H1 (cell line): ENCODE data around the gene CXXC5. TPM values are rescaled to one million over a fixed set of nuclear protein-coding genes. Genes with fewer than 3 reads are reported as not detected.

Experiments used
- CBX5 ChIP-seq: fragments of 300-800, 300-1000 bp; sonication (generic); IDR thresholded peaks from 2 replicates; pipeline ENCODE4 v1.7.1; 2016; ENCODE audit warnings: antibody characterized with exemption, low read length, low read depth
- CBX8 ChIP-seq: fragments of 300-800, 300-1000 bp; sonication (generic); IDR thresholded peaks from 2 replicates; pipeline ENCODE4 v1.7.1; 2016; ENCODE audit warnings: low read depth, low read length, borderline replicate concordance
- CHD7 ChIP-seq: fragments of 300-600 bp; sonication (generic); IDR thresholded peaks from 2 replicates; pipeline ENCODE4 v1.7.1; 2012; ENCODE audit warnings: low read length, moderate library complexity, mild to moderate bottlenecking, inconsistent platforms; ENCODE audit not compliant: insufficient replicate concordance
- CREB1 ChIP-seq: IDR thresholded peaks from 2 replicates; pipeline ENCODE4 v1.6.1; 2012; ENCODE audit warnings: inconsistent platforms
- E2F6 ChIP-seq: IDR thresholded peaks from 2 replicates; pipeline ENCODE4 v1.6.1; 2012; ENCODE audit warnings: inconsistent platforms
- GTF2F1 ChIP-seq: IDR thresholded peaks from 2 replicates; pipeline ENCODE4 v1.6.1; 2012; ENCODE audit warnings: low read depth, low read length, improper control_type of control experiment, borderline replicate concordance
- MAFK ChIP-seq: IDR thresholded peaks from 2 replicates; pipeline ENCODE4 v1.6.1; 2012; ENCODE audit warnings: low read depth, mild to moderate bottlenecking, improper control_type of control experiment, low read length
- POLR2AphosphoS5 ChIP-seq: IDR thresholded peaks from 2 replicates; pipeline ENCODE4 v1.6.1; 2011; ENCODE audit warnings: low read depth, low read length
- RXRA ChIP-seq: IDR thresholded peaks from 2 replicates; pipeline ENCODE4 v1.6.1; 2011; ENCODE audit warnings: low read depth, mild to moderate bottlenecking, low read length, moderate library complexity; ENCODE audit not compliant: insufficient read depth
- TCF12 ChIP-seq: IDR thresholded peaks from 2 replicates; pipeline ENCODE4 v1.6.1; 2011; ENCODE audit warnings: low read depth, mild to moderate bottlenecking, low read length
- polyA plus RNA-seq, 7 experiments: library from polyadenylated mRNA; depleted of rRNA in 3 of 7; stranded (reverse) in 5 of 7; unstranded in 2 of 7; fragments of >200 nt in 5 of 7; fragments of 200-250 nt in 2 of 7; gene quantifications; 1 replicate in 5 of 7; 2 replicates in 1 of 7; 4 replicates in 1 of 7; pipeline versions ENCODE4 v1.2.1 to v1.2.3, GENCODE V29; 2011 to 2013; ENCODE audit warnings: missing spikeins in 2 of 7, mixed read lengths in 2 of 7
- total RNA-seq: library from RNA; stranded (reverse); fragmentation: NEBNext Ultra II Directional; extraction: Animal tissue kit (Norgen Biotek cat#: 25700); gene quantifications from 2 replicates; pipeline ENCODE4 v1.2.1, GENCODE V29; 2021

CXXC5 gene
- total and polyA plus RNA-seq, 2 of the 8 experiments (the other 6 are each of a cell fraction or from before 2014, with no cell fraction given) = 61.4 to 74.0 TPM

GRCh38 chr5:139662617-139663016 lies 14.5 kb downstream of the CXXC5 start (continued):
- TF ChIP-seq CHD7 = no peak
- no peak for TF ChIP-seq TCF12
- TF ChIP-seq GTF2F1 = no peak
- TF ChIP-seq CREB1 = no peak
- no peak for TF ChIP-seq POLR2AphosphoS5
- TF ChIP-seq MAFK = no peak
- no peak for TF ChIP-seq RXRA
- TF ChIP-seq E2F6 = no peak
- no peak for TF ChIP-seq CBX8
- no peak for TF ChIP-seq CBX5
